ENCODE results near the gene ANXA5.

DNA sequence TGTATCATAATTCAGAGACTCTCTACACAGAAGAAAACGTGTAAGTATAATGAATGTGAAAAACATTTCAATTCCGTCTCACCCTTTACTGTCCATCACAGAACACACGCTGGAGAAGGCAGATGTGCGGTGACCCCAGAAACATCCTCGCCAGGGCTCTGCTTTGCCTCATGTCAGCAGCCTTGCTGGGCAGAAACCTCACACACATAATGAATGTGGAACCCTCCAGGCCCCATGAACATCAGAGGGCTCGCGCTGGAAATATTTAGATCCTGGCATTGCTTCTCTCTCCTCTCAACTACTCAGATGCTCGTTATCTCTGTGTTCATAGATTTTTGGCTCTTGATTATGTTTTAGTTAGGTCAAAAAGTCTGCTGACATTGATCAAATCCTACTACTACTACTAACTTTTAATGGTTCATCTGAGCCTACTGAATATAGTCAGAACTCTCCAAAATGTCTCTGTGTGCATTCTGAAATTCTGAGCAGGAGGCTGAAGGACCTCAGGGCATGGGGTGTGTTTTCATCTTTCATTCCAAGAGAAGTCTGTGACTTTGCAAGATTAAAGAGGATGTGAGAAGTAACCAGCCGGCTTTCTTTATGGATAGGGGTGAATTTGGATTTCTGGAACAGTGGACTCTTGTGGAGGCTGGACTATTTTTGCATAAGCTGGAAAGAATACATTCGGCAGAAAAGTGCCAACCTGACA, 41.2 kb upstream of the ANXA5 start:
- TF ChIP-seq, protein P1, sequence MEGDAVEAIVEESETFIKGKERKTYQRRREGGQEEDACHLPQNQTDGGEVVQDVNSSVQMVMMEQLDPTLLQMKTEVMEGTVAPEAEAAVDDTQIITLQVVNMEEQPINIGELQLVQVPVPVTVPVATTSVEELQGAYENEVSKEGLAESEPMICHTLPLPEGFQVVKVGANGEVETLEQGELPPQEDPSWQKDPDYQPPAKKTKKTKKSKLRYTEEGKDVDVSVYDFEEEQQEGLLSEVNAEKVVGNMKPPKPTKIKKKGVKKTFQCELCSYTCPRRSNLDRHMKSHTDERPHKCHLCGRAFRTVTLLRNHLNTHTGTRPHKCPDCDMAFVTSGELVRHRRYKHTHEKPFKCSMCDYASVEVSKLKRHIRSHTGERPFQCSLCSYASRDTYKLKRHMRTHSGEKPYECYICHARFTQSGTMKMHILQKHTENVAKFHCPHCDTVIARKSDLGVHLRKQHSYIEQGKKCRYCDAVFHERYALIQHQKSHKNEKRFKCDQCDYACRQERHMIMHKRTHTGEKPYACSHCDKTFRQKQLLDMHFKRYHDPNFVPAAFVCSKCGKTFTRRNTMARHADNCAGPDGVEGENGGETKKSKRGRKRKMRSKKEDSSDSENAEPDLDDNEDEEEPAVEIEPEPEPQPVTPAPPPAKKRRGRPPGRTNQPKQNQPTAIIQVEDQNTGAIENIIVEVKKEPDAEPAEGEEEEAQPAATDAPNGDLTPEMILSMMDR (conservative IDR thresholded peaks at IDR 0.05; ENCODE audit: low read depth, low read length), result no peak
- TF ChIP-seq RFX5 (IDR thresholded peaks at IDR 0.05; ENCODE audit: low read depth, low read length), result no peak
- TF ChIP-seq RCOR1 (IDR thresholded peaks at IDR 0.05; ENCODE audit: insufficient replicate concordance, low read length), result no peak
- TF ChIP-seq RAD21 (IDR thresholded peaks at IDR 0.05; ENCODE audit: low read length), result no peak
- no peak for TF ChIP-seq CEBPB (IDR thresholded peaks at IDR 0.05; ENCODE audit: low read depth, low read length)
- no peak for TF ChIP-seq POLR2A (IDR thresholded peaks at IDR 0.05; ENCODE audit: low read depth, low read length)
- no peak for TF ChIP-seq MAFK (IDR thresholded peaks at IDR 0.05; ENCODE audit: low read depth, low read length)
- no peak for TF ChIP-seq MXI1 (IDR thresholded peaks at IDR 0.05; ENCODE audit: borderline replicate concordance, low read depth, low read length)
- no peak for TF ChIP-seq MAZ (IDR thresholded peaks at IDR 0.05; ENCODE audit: borderline replicate concordance, low read depth, low read length)
